Neural cell (in vitro differentiated cells): ENCODE measurements around the gene ITGB4.

ENCODE experiments used
- EP300 ChIP-seq: fragments of 450-650 bp; conservative IDR thresholded peaks from 2 replicates; pipeline ENCODE4 v1.6.1; 2014; ENCODE audit warnings: antibody characterized with exemption, mild to moderate bottlenecking, moderate library complexity; ENCODE audit not compliant: poor library complexity, severe bottlenecking
- EZH2 ChIP-seq: fragments of 200-600, 300-800 bp; shearing (Covaris generic), sonication (generic); IDR thresholded peaks from 2 replicates; pipeline ENCODE4 v1.6.1; 2014; ENCODE audit warnings: antibody characterized with exemption, low read length, borderline replicate concordance, mild to moderate bottlenecking; ENCODE audit not compliant: insufficient read depth, poor library complexity, severe bottlenecking
- SMC3 ChIP-seq: fragments of 450-650 bp; conservative IDR thresholded peaks from 2 replicates; pipeline ENCODE4 v1.6.1; 2014; ENCODE audit warnings: antibody characterized with exemption, mild to moderate bottlenecking, moderate library complexity; ENCODE audit not compliant: poor library complexity
- TAF1 ChIP-seq: IDR thresholded peaks from 2 replicates; pipeline ENCODE4 v1.6.1; 2012; ENCODE audit warnings: low read depth
- TF ChIP-seq, protein P1 (sequence below): fragments of 450-650 bp; IDR thresholded peaks from 2 replicates; pipeline ENCODE4 v1.5.1; 2014; ENCODE audit warnings: antibody characterized with exemption, mild to moderate bottlenecking, moderate library complexity; ENCODE audit not compliant: poor library complexity, severe bottlenecking

DNA sequence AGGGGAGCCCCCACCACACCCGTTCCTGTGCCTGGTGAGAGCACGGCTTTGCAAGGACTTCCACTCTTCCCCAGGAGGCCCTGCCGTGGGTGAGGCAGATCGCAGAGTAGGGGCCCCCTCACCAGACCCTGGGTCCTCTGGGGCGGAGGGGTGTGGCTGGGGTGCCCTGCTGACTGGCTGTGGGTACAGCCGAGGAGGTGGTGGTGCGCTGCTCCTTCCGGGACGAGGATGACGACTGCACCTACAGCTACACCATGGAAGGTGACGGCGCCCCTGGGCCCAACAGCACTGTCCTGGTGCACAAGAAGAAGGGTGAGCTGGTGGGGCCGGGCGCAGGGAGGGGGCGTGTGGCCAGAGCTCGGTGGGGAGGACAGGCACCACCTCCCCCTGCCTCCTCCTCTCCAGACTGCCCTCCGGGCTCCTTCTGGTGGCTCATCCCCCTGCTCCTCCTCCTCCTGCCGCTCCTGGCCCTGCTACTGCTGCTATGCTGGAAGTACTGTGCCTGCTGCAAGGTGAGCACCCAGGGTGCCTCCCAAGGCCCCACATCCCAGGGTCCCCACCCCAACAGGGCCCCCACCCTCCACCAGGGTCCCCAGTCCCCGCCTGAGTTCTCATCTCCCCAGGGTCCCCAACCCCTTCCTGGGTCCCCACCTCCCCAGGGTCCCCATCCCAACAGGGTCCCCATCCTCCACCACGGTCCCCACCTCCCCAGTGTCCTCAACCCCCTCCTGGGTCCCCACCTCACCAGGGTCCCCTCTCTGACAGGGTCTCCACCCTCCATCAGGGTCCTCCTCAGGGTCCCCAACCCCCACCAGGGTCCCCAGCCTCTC lies 16.1 kb downstream of the ITGB4 start:
- TF ChIP-seq, protein P1, sequence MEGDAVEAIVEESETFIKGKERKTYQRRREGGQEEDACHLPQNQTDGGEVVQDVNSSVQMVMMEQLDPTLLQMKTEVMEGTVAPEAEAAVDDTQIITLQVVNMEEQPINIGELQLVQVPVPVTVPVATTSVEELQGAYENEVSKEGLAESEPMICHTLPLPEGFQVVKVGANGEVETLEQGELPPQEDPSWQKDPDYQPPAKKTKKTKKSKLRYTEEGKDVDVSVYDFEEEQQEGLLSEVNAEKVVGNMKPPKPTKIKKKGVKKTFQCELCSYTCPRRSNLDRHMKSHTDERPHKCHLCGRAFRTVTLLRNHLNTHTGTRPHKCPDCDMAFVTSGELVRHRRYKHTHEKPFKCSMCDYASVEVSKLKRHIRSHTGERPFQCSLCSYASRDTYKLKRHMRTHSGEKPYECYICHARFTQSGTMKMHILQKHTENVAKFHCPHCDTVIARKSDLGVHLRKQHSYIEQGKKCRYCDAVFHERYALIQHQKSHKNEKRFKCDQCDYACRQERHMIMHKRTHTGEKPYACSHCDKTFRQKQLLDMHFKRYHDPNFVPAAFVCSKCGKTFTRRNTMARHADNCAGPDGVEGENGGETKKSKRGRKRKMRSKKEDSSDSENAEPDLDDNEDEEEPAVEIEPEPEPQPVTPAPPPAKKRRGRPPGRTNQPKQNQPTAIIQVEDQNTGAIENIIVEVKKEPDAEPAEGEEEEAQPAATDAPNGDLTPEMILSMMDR = no peak
- TF ChIP-seq EP300 (no peak), EZH2 (no peak), TAF1 (no peak), SMC3 (no peak)
